H9 (cell line): ENCODE data around the gene GUCY1A1. TPM values are rescaled to one million over a fixed set of nuclear protein-coding genes. Genes with fewer than 3 reads are reported as not detected.

Experiments used
- DNase-seq: peaks from one replicate; pipeline ENCODE4 v3.0.0-alpha.2; 2017
- H2AFZ ChIP-seq: one replicate; pipeline ENCODE4 v1.6.1; 2013; ENCODE audit warnings: mild to moderate bottlenecking, low read length, control low read depth, moderate library complexity
- H2AK5ac ChIP-seq: 2 replicates; pipeline ENCODE4 v1.6.1; 2013; ENCODE audit warnings: low read length, control low read depth, mixed read lengths; ENCODE audit not compliant: insufficient read length
- H2BK120ac ChIP-seq: one replicate; pipeline ENCODE4 v1.6.1; 2013; ENCODE audit warnings: low read depth, mild to moderate bottlenecking, low read length, control low read depth, inconsistent platforms; ENCODE audit not compliant: poor library complexity, severe bottlenecking
- H2BK12ac ChIP-seq: 2 replicates; pipeline ENCODE4 v1.6.1; 2013; ENCODE audit warnings: low read length, control low read depth, mixed read lengths, low read depth; ENCODE audit not compliant: insufficient read length
- H2BK15ac ChIP-seq: 2 replicates; pipeline ENCODE4 v1.6.1; 2013; ENCODE audit warnings: low read depth, low read length, control low read depth
- H2BK20ac ChIP-seq: one replicate; pipeline ENCODE4 v1.6.1; 2013; ENCODE audit warnings: low read depth, mild to moderate bottlenecking, low read length, control low read depth, inconsistent platforms; ENCODE audit not compliant: poor library complexity, severe bottlenecking
- H2BK5ac ChIP-seq: 2 replicates; pipeline ENCODE4 v1.6.1; 2013; ENCODE audit warnings: low read length, control low read depth, mixed read lengths; ENCODE audit not compliant: insufficient read length
- H3K14ac ChIP-seq: 2 replicates; pipeline ENCODE4 v1.6.1; 2013; ENCODE audit warnings: low read length, control low read depth; ENCODE audit not compliant: insufficient read depth
- H3K18ac ChIP-seq: 2 replicates; pipeline ENCODE4 v1.6.1; 2013; ENCODE audit warnings: low read depth, mild to moderate bottlenecking, mixed read lengths, low read length, control low read depth; ENCODE audit not compliant: insufficient read length
- H3K23ac ChIP-seq: 2 replicates; pipeline ENCODE4 v1.6.1; 2013; ENCODE audit warnings: low read length, control low read depth, mixed read lengths, low read depth; ENCODE audit not compliant: insufficient read length
- H3K23me2 ChIP-seq: 2 replicates; pipeline ENCODE4 v1.6.1; 2013; ENCODE audit warnings: low read depth, mild to moderate bottlenecking, mixed read lengths, low read length, control low read depth; ENCODE audit not compliant: insufficient read length, poor library complexity, severe bottlenecking
- H3K27ac ChIP-seq: 2 replicates; pipeline ENCODE4 v1.5.1; 2013; ENCODE audit warnings: low read length, control low read depth, mixed read lengths, low read depth; ENCODE audit not compliant: insufficient read length
- H3K27me3 ChIP-seq: 2 replicates; pipeline ENCODE4 v1.6.1; 2013; ENCODE audit warnings: low read length, control low read depth, inconsistent platforms; ENCODE audit not compliant: insufficient read depth
- H3K4ac ChIP-seq: 2 replicates; pipeline ENCODE4 v1.6.1; 2013; ENCODE audit warnings: low read depth, mild to moderate bottlenecking, control low read depth, inconsistent platforms, low read length, moderate library complexity
- H3K4me1 ChIP-seq: 2 replicates; pipeline ENCODE4 v1.6.1; 2013; ENCODE audit warnings: low read length, control low read depth, inconsistent platforms; ENCODE audit not compliant: insufficient read depth
- H3K4me2 ChIP-seq: 2 replicates; pipeline ENCODE4 v1.6.1; 2013; ENCODE audit warnings: low read length, control low read depth, mixed read lengths; ENCODE audit not compliant: insufficient read length, insufficient read depth
- H3K56ac ChIP-seq: 2 replicates; pipeline ENCODE4 v1.6.1; 2013; ENCODE audit warnings: low read depth, mild to moderate bottlenecking, mixed read lengths, low read length, control low read depth; ENCODE audit not compliant: insufficient read length
- H3K79me1 ChIP-seq: 2 replicates; pipeline ENCODE4 v1.6.1; 2013; ENCODE audit warnings: low read depth, mild to moderate bottlenecking, moderate library complexity, low read length, control low read depth, inconsistent platforms; ENCODE audit not compliant: insufficient read depth, poor library complexity, severe bottlenecking
- H3K79me2 ChIP-seq: 2 replicates; pipeline ENCODE4 v1.6.1; 2013; ENCODE audit warnings: low read length, control low read depth, inconsistent platforms; ENCODE audit not compliant: insufficient read depth
- H3K9ac ChIP-seq: 2 replicates; pipeline ENCODE4 v1.6.1; 2013; ENCODE audit warnings: low read length, control low read depth, mixed read lengths; ENCODE audit not compliant: insufficient read length; ENCODE audit errors: extremely low read depth
- H3K9me3 ChIP-seq: one replicate; pipeline ENCODE4 v1.6.1; 2013; ENCODE audit warnings: low read depth, low read length, inconsistent platforms; ENCODE audit not compliant: control insufficient read depth
- H3T11ph ChIP-seq: one replicate; pipeline ENCODE4 v1.6.1; 2013; ENCODE audit warnings: mild to moderate bottlenecking, low read length, control low read depth, inconsistent platforms
- H4K20me1 ChIP-seq: one replicate; pipeline ENCODE4 v1.6.1; 2013; ENCODE audit not compliant: control insufficient read depth, insufficient read length, insufficient read depth
- H4K5ac ChIP-seq: 2 replicates; pipeline ENCODE4 v1.6.1; 2013; ENCODE audit warnings: low read depth, mild to moderate bottlenecking, mixed read lengths, low read length, control low read depth; ENCODE audit not compliant: insufficient read length
- H4K8ac ChIP-seq: replicated peaks from 2 replicates; pipeline ENCODE4 v1.6.1; 2013; ENCODE audit warnings: low read length, control low read depth, mixed read lengths, low read depth; ENCODE audit not compliant: insufficient read length
- H4K91ac ChIP-seq: 2 replicates; pipeline ENCODE4 v1.6.1; 2013; ENCODE audit warnings: low read depth, mild to moderate bottlenecking, moderate library complexity, mixed read lengths, low read length, control low read depth; ENCODE audit not compliant: insufficient read length
- H3K27ac Mint-ChIP-seq, 3 experiments: 2 replicates in 2 of 3; 3 replicates in 1 of 3; pipeline ENCODE4 v1.8.0; 2020 to 2021; ENCODE audit warnings: mixed read lengths in 3 of 3, mild to moderate bottlenecking in 1 of 3, moderate library complexity in 1 of 3
- H3K27me3 Mint-ChIP-seq: 2 replicates; pipeline ENCODE4 v1.8.0; 2021; ENCODE audit warnings: low read depth, mild to moderate bottlenecking, moderate library complexity, mixed read lengths
- H3K36me3 Mint-ChIP-seq, 3 experiments: 2 replicates in 2 of 3; 3 replicates in 1 of 3; pipeline ENCODE4 v1.8.0; 2020 to 2021; ENCODE audit warnings: low read depth in 3 of 3, mixed read lengths in 3 of 3; ENCODE audit not compliant: insufficient read depth in 1 of 3
- H3K4me1 Mint-ChIP-seq, 2 experiments: 2 replicates each; pipeline ENCODE4 v1.8.0; 2020; ENCODE audit warnings: mixed read lengths in 2 of 2
- H3K4me3 Mint-ChIP-seq, 2 experiments: 2 replicates in 1 of 2; 3 replicates in 1 of 2; pipeline ENCODE4 v1.8.0; 2020 to 2021; ENCODE audit warnings: mild to moderate bottlenecking in 2 of 2, mixed read lengths in 2 of 2, moderate library complexity in 1 of 2
- H3K9me3 Mint-ChIP-seq, 2 experiments: 2 replicates in 1 of 2; 3 replicates in 1 of 2; pipeline ENCODE4 v1.8.0; 2020; ENCODE audit warnings: mild to moderate bottlenecking in 2 of 2, mixed read lengths in 2 of 2, moderate library complexity in 1 of 2
- CTCF ChIP-seq: fragments of 200-600 bp; sonication (generic); conservative IDR thresholded peaks from 3 replicates; pipeline ENCODE4 v1.8.0; 2021; ENCODE audit warnings: antibody characterized with exemption, mild to moderate bottlenecking
- WGBS: extraction: QIAGEN DNeasy Blood & Tissue Kit; methylation state at CpG from one replicate; pipeline ENCODE4 v1.1.7; 2013; ENCODE audit warnings: missing lambda C conversion rate, low lambda C conversion rate, mixed read lengths; ENCODE audit not compliant: insufficient read length; ENCODE audit errors: extremely low coverage; 5-methylcytosine and 5-hydroxymethylcytosine counted together
- total RNA-seq: library from RNA; stranded (reverse); gene quantifications from 2 replicates; pipeline ENCODE4 v1.2.1, GENCODE V29; 2021

The GUCY1A1 gene
- total RNA-seq, 1 experiment from 2014 or later, result not detected

GRCh38 chr4:155761047-155761446, 94.4 kb downstream of the GUCY1A1 start:
- no peaks in the 10 kb centered on the region for H3K9me3 Mint-ChIP-seq
- Histone ChIP-seq H3K79me1 (no peaks in the 10 kb centered on the region), H2AK5ac (no peak overlapping the region), H3T11ph (no peak overlapping the region), H3K18ac (no peak overlapping the region), H2AFZ (no peak overlapping the region), H4K91ac (no peak overlapping the region), H3K56ac (no peak overlapping the region), H2BK12ac (no peak overlapping the region), H3K23me2 (peaks cover 7% of the 10 kb centered on the region), H3K27ac (no peak overlapping the region), H3K79me2 (no peaks in the 10 kb centered on the region), H3K9me3 (no peaks in the 10 kb centered on the region), H3K4ac (no peak overlapping the region), H3K9ac (no peak overlapping the region), H2BK20ac (no peak overlapping the region), H2BK5ac (no peak overlapping the region), H3K27me3 (no peaks in the 10 kb centered on the region; the same call in 1 of the 2 replicates), H3K4me2 (no peak overlapping the region), H4K20me1 (no peaks in the 10 kb centered on the region), H4K8ac (no peak overlapping the region), H3K14ac (no peak overlapping the region), H4K5ac (no peak overlapping the region), H3K4me1 (no peaks in the 10 kb centered on the region), H3K23ac (no peak overlapping the region), H2BK15ac (no peak overlapping the region), H2BK120ac (no peak overlapping the region)
- no peak overlapping the region for H3K27ac Mint-ChIP-seq
- no peak for TF ChIP-seq CTCF
- no CpG with 5 or more reads among the region's 3 CpGs for WGBS
- DNase-seq, result no peak
- no peak overlapping the region for H3K4me3 Mint-ChIP-seq
- H3K4me1 Mint-ChIP-seq, result peaks cover 5 to 8% of the 10 kb centered on the region in 2 experiments; a peak in 2 of 4 replicates
- H3K36me3 Mint-ChIP-seq, result no peaks in the 10 kb centered on the region
- peaks cover 46% of the 10 kb centered on the region for H3K27me3 Mint-ChIP-seq
